H1 (cell line): ENCODE results near the gene MCC. TPM values are rescaled to one million over a fixed set of nuclear protein-coding genes. Genes with fewer than 3 reads are reported as not detected.

Source experiments
- BCL11A ChIP-seq, 2 experiments: IDR thresholded peaks; one replicate each; pipeline ENCODE4 v1.6.1; 2011; ENCODE audit warnings: low read depth in 2 of 2, low read length in 2 of 2, mild to moderate bottlenecking in 2 of 2
- CTCF ChIP-seq, 3 experiments: IDR thresholded peaks; 1 replicate in 2 of 3; 2 replicates in 1 of 3; pipeline versions ENCODE4 v1.5.1 to v1.6.1; 2011; ENCODE audit warnings: low read length in 3 of 3, mild to moderate bottlenecking in 3 of 3, inconsistent platforms in 2 of 3, low read depth in 1 of 3, moderate library complexity in 1 of 3; ENCODE audit not compliant: insufficient read depth in 1 of 3; ENCODE audit errors: control extremely low read depth in 1 of 3
- MAX ChIP-seq: IDR thresholded peaks from 2 replicates; pipeline ENCODE4 v1.6.1; 2012; ENCODE audit warnings: inconsistent platforms
- SIX5 ChIP-seq: IDR thresholded peaks from 2 replicates; pipeline ENCODE4 v1.6.1; 2011; ENCODE audit warnings: mild to moderate bottlenecking, low read depth, low read length
- TAF7 ChIP-seq: optimal IDR thresholded peaks from 2 replicates; pipeline ENCODE3; 2011; ENCODE audit warnings: low read depth, mild to moderate bottlenecking, inconsistent platforms, low read length, moderate library complexity, borderline replicate concordance
- polyA plus RNA-seq, 7 experiments: library from polyadenylated mRNA; depleted of rRNA in 3 of 7; stranded (reverse) in 5 of 7; unstranded in 2 of 7; fragments of >200 nt in 5 of 7; fragments of 200-250 nt in 2 of 7; gene quantifications; 1 replicate in 5 of 7; 2 replicates in 1 of 7; 4 replicates in 1 of 7; pipeline versions ENCODE4 v1.2.1 to v1.2.3, GENCODE V29; 2011 to 2013; ENCODE audit warnings: missing spikeins in 2 of 7, mixed read lengths in 2 of 7
- total RNA-seq: library from RNA; stranded (reverse); fragmentation: NEBNext Ultra II Directional; extraction: Animal tissue kit (Norgen Biotek cat#: 25700); gene quantifications from 2 replicates; pipeline ENCODE4 v1.2.1, GENCODE V29; 2021

MCC gene
- total and polyA plus RNA-seq, 2 of the 8 experiments (the other 6 are each of a cell fraction or from before 2014, with no cell fraction given), result 2.6 to 18.3 TPM

GRCh38 chr5:113253037-113253436, 235.2 kb downstream of the MCC start (continued):
- TF ChIP-seq CTCF (IDR thresholded peaks at IDR 0.05; ENCODE audit: control extremely low read depth in 1 of 3, insufficient read depth in 1 of 3, low read depth in 1 of 3, low read length in 3 of 3), result no peak
- no peak for TF ChIP-seq MAX
- TF ChIP-seq SIX5, result no peak
- TF ChIP-seq BCL11A (IDR thresholded peaks at IDR 0.05; ENCODE audit: low read depth in 2 of 2, low read length in 2 of 2), result no peak
- TF ChIP-seq TAF7, result no peak
